NCI-H345 treated with DMSO at 0.1 percent for 48 hours (cell line): ENCODE results near the gene SCRN1.

Source experiments
- DNase-seq: peaks from one replicate; lab custom pipeline; 2025; ENCODE audit not compliant: unreplicated experiment; lab: John Stamatoyannopoulos, UW

Gene SCRN1, protein sequence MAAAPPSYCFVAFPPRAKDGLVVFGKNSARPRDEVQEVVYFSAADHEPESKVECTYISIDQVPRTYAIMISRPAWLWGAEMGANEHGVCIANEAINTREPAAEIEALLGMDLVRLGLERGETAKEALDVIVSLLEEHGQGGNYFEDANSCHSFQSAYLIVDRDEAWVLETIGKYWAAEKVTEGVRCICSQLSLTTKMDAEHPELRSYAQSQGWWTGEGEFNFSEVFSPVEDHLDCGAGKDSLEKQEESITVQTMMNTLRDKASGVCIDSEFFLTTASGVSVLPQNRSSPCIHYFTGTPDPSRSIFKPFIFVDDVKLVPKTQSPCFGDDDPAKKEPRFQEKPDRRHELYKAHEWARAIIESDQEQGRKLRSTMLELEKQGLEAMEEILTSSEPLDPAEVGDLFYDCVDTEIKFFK

DNA sequence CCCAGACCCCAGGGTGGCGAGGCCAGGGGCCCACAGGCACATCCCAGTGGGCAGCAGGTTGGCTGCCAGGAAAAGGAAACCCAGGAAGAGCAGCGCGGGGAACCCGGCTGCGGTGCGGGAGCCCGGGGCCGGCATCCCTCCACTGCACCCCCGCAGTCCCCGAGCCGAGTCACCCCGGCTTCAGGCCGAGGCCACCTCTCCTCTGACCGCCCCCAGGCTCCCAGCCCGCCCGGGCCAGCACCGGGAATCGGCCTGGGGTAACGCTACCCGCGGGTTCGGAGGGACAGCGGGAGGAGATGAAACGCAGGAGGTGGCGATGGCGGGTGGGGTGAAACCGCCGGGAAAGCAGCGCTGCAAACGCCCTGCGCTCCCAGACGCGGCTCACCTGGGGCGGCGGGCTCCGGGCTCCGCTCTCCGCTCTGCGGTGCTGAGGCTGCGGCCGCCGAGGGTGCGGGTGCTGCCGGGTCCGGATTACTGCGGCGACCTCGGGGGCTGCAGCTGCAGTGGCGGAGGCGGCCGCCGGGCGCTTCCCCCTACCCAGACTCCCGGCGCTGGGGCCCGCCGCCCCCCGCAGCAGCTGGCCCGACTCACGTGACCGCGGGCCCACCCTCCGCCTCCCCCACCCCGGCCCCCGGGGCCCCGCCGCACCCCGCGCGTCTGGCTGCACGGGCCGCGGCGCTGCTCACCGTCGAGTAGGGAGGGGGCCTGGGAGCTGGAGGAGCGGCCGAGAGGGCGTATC lies at the start of gene SCRN1:
SCRN1 (minus strand) TSS at position 545 of the 739 bp plus-strand sequence. CDS start 20,734 bp downstream, outside the sequence.
- DNase-seq, result peak; percentile 35

DNA sequence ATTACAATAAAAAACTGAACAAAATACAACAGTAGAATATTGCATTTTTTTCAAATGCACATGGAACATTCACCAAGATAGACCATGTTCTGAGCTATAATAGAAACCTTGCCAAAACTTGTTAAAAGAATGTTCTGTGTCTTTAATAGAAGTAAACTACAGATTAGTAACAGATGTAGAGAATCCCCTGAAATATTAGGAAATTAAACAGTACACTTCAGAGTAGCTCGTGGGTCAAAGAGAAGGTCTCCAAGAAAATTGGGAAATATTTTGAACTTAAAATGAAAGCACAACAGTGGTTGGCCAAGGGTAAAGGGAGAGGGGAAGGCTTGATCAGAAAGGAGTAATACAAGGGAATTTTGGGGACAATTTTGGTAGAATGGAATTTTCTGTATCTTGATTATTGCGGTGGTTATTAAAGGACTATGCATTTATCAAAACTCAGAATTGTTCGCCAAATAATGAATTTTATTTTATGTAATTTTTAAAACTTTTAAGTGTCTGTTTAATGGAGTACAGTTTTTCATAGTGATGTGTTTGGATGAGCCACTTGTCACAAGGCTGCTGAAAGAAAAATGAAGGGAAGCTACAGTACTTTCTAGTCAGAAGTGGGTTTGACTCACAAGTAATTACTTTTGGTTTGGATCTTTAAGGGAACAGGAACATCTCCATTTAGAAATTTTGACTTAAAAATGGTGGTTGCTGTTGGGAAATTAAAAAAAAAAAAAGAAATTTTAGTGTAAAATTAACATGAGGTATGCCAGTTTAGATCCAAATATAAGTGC lies 48.8 kb upstream of the SCRN1 start:
- no peak for DNase-seq

DNA sequence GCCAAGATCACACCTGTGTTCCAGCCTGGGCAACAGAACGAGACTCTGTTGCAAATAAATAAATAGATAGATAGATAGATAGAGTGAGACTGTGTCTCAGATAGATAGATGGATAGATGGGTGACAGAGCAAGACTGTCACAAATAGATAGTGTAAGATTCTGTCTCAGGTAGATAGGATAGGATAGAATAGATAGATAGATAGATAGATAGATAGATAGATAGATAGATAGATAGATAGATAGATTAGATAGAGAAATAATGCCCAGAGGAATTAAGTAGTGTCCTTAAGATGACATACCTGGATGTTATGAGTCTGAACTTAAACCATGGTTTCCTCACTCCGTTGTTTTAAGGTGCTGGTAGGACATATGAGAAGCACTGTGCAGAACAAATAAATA lies 46.6 kb upstream of the SCRN1 start:
- DNase-seq, result no peak

DNA sequence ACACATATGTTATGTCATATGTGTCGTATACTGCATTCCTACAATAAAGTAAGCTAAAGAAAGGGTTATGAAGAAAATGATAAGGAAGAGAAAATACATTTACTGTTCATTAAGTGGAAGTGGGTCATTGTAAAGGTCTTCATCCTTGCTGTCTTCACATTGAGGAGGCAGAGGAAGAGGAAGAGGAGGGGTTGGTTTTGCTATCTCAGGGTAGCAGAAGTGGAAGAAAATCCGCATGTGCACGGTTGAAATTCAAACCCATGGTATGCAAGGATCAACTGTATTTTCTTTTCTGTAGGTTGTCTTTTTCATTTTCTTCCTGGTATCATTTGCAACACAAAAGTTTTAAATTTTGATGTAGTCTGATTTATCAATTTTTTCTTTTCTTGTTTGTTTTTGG lies 44.9 kb upstream of the SCRN1 start:
- DNase-seq, result no peak

DNA sequence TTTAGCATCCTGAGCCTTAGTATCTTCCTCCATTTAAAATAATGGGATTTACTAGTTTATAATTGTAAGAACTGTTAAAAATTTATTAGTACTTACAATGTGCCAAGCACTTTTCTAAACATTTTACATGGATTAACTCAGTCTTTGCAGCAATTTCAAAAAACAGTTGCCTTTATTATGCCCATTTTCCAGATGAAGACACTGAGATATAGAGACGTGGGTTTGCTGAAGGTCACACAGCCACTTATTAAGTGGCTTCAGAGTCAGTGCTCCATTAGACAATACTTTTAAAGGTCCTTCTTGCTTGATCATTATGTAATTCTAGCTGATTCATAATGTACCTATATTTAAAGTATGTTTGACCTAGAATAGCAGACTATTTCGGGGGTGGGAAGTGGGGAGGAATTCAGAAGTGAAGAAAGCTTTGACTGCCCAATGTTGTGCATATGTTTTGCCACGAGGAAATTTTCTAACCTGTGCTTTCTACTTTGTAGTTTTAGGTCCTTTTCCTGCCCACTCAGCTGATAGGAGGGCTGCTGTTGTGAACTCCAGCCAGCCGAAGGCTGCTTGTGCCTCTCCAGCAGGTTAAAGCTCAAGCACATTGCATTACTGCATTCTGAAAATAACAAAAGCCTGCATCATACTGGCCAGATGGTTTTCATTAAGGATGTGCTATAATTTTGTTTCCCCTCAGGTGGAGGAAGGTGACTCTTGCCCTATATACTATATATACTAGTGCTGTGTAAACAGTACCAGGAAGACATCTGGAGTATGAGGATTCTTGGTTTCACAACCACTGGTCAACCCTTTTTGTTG lies 42.9 kb upstream of the SCRN1 start:
- no peak for DNase-seq

DNA sequence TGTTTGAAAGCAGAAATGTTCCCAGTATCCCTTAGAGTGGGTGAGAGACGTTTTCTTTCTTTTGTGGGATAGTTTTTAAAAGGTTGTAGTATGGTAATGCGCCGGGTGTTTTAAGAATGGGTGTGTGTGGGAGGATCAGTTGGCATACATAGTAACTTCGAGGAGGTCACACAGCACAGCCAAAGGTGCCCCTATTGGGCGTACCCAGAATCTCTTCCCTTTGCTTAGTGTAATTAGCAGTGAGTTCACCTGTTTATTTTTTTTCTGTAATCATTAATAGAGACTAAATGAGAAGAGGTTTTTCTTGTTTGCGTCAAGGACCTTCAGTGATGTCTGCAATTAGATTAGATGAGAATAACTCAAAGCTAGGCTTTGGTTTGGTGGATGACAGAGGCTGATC lies 40.1 kb upstream of the SCRN1 start:
- DNase-seq, result no peak

DNA sequence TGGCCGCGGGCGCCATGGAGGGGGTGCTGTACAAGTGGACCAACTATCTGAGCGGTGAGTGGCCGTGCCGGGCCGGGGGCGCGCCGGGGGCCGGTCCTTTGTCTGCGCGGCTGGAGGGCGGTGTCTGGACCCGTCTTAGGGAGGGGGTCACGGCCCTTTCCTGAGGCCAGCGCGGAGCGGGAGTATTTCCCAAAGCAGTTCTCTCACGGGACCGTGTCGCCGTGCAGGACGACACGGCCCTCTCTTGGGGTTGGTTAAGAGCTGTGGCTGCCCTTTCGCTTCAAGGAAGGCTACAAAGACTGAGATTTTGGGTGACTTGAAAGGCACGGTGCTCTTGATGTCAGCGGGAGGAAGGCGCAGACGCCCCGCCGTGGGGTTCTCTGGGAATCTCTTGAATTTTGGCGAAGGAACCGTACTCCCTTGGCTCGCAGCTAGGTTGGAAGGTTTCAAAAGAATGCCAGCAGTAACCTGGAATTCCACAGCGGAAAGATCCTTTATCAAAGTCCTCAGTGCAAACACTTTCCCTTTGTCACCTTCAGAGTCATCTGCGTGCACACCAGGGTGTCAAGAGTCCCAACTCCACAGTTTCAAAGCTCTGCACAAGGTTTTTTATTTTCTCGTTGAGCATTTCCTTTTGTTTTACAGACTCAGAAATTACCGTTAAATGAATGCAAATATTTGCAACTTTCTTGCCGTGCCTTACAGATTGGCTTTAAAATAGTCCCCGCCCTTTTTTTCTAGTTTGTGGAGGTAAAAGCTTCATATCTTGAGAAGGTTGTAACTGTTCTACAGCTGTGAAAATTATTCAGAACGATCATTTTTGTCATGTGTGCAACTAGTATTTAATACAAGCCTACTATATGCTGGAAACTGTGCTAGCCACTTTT lies 39.4 kb upstream of the SCRN1 start:
- DNase-seq, result no peak

DNA sequence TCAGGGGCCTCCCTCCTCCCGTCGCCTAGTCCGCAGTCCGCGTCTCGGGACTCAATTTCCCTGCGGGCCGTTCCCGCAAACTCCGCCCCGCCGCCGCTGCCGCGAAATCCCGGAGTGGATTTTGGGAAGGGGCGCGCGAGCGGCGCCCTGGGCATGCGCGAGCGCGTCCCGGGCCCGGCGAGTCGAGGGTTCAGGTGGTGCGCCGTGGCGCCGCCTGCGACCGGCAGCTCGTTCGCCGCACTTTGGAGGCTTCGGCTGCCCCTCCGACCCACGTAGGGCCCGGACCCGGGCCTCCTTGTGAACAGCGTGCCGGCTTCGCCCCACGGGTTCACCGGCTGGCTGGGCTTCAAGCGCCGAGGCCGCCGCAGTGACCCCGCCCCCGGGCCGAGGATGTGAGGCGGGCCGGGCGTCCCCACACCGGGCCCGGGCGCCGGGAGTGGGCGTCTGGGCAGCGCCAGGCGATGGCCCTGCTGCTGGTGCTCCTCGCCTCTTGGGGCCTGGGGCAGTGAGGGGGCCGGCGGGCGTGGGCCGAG lies 38.7 kb upstream of the SCRN1 start, which contains the start of gene PLEKHA8:
PLEKHA8 (plus strand) TSS at position 197 of the 533 bp plus-strand sequence. CDS start 351 bp downstream, outside the sequence.
- peak; percentile 79 for DNase-seq

DNA sequence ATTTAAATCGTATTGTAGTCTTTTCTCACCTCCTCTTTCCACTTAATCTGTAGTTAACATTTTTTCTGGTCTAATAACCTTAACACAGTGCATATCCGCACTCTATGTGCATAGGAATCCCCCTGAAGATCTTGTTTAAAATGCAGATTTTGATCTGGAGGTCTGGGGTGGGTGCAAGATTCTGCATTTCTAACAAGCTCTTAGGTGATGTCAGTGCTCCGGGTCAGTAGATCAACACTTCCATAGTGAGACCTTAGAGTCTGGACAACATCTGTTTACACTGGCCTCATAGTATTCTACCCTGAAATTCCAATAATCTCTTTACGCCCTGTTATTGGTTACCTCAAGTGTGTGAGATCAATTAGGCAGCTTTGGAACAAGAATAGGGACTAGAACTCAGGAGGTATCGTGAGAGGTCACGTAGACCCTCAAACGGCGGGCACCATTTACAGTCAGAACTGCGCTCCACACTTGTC lies 38.2 kb upstream of the SCRN1 start:
- no peak for DNase-seq

DNA sequence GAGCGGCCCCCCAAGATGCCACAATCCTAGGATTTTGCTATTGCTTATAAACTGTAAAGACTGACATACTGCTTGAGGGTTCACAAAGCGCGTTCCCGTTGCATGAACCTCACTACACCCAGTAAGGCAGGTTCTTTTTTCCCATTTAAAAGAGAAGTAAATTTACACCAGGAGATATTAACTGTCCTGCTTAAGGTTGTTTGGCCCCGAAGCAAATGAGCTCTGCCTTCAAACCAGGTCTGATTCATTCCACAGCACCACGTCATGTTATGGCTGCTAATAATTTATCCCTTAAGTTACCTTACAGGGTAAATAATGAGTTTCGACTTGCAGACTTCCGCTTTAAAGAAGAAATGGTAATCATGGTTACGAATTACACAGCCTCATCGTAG lies 37.5 kb upstream of the SCRN1 start:
- DNase-seq, result peak; percentile 55

DNA sequence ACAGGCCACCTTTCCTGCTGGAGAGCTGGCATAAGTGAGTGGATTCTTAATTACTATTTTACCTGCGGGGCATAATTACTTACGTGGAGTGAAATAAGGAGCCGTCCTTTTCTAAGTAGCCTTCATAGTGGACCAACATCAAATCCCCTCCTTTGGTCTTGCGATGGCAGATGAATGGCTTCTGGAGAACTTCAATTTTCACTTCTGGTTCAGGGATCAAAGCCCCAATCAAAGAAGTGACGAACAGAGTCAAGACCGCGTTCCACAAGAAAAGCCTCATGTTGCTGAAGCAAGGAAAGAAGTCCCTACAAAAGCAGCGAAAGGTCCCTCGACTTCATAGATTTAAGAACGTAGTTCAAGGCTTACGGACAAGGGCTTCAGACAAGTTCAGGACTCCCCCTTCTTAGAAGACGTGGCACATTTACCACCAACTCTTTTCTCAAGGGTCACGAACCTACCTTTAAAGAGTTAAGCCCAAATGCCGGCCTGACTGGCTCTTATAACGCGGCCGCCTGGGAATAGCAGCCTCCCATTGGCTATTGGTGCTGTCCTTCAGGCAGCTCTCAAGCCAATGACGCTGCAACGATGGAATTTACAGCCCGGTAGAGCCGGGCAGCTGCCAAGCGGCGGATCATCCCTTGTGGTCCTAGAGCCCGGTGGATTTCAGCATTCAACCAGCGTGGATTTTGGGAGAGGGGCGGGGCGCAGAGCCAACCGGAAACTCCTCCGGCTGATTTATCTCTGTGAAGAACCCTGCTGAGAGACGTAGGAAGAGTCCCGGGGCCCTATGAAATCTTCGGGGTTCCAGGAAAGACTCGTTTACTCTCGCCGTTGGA lies 36.8 kb upstream of the SCRN1 start, which contains the start of gene FKBP14:
FKBP14 (minus strand) TSS at position 474 of the 836 bp plus-strand sequence; CDS start at position 280, 194 bp downstream.
- DNase-seq, result peak; percentile 99

DNA sequence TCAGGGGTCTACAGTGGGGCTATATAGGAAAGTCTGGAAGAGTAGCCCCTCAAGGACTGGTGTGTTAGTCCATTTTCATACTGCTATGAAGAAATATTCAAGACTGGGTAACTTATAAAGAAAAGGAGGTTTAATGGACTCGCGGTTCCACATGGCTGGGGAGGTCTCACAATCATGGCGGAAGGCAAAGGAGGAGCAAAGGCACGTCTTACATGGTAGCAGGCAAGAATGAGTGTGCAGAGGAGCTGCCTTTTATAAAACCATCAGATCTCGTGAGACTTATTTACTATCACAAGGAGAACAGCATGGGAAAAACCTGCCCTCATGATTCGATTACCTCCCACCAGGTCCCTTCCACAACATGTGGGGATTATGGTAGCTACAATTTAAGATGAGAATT lies 33.9 kb upstream of the SCRN1 start:
- DNase-seq, result no peak

DNA sequence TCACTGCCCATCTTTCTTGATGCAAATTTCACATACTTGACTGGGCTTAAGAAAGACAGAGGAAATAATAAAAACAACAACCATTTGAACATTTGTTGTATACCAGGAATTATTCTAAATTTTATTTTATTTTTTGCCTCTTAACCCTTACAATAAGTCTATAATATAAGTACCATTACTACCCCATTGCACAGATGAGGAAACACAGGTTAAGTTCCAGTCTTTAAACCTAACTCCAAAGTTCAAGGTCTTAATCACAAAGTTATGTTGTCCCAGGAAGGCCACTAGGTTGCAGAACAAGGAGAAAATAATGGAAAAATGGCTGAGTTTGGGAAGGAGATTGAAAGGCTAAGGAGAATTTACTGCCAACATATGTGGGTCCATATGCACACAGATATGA lies 33.4 kb upstream of the SCRN1 start:
- no peak for DNase-seq

DNA sequence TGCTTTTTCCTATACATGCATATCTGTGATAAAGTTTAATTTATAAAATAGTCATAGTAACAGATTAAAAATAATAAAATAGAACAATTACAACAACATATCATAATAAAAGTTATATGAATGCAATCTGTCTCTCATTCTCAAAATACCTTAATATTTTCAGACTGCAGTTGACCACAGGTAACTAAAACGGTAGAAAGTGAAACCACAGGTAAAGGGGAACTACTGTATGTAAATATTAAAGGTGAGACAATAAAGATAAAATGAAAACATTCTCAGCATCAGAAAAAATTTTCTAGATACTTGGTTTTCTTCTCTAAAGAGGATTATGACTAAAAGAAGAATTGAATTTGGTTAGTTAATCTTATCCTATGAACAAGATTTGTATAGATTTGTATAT lies 30.9 kb upstream of the SCRN1 start:
- no peak for DNase-seq

DNA sequence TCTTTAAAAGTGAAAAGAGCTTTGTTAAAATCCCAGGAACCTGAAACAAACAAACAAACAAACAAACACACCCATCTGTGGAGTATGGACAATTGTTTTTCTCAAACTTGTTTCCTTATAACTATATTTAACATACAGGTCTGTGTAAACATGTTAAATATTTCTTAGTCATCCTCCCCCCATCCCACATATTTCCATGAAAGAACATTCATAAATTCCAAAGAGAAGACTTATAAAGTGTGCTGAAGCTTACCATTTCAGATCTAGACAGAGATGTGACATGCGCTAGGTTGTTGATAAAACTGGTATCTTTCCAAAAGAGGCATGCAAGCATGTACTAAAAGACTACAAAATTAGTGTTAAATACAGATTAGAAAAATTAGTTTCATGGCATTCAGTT lies 30.4 kb upstream of the SCRN1 start:
- DNase-seq, result no peak

DNA sequence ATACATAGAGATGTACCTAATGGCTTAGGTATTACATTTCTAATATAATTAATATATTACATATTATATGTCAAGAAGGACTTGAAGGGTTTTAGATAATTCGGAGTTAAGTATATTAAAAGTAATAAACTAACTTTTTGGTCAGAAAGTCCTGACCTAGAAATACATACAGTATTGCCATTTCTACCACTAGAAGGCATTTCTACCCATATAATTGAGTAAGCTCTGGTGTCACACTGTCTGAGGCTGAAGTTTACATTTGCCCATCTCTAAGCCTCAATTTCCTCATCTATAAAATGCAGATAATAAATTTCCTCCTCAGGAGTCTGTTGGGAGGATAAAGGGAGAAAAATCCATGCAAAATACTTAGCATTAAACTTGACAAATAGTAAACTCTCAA lies 29.8 kb upstream of the SCRN1 start:
- DNase-seq, result no peak

DNA sequence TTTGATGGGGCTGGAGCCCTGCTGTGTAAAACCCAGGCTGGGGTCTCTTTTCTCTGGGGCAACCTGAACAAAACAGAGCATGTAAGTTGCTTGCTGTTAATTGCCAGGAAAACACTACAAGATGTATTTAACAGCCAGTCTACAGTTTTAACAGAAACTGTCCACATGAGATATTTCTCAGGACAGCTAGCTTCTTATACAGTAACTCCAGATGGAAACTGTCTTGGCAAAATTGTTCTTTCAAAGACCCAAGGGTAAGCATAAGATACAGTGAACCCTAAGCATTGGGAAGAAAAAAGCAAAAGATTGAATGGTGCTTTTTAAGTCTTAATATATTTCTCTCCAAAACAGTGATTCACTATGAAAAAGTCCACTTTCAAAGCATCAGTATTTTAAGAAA lies 28.9 kb upstream of the SCRN1 start:
- no peak for DNase-seq

DNA sequence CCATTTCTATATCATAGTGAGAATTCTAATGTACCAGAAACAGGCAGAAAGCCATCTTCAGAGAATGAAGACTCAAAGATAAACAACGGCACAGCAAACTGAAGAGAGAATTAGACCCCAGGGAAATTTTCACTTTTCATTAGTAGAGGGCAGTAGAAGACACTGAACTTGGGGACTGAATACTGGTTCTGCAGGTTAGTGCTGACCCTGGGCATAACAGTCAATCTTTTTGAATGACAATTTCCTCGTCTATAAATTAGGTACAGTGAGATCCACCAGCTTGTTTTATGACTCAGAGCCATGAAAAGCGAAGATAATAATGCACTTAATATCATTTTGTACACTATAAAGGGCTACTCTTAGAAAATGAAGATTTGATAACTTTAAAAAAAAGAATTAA lies 23.2 kb upstream of the SCRN1 start:
- DNase-seq, result no peak
